ENCODE results near the gene ILDR1.

GRCh38 chr3:121994551-121994950, 27.5 kb downstream of the ILDR1 start:
- TF ChIP-seq CTCF (IDR thresholded peaks at IDR 0.05; ENCODE audit: insufficient read depth, low read length, poor library complexity, severe bottlenecking): no peak
- no peak for TF ChIP-seq EZH2phosphoT487 (conservative IDR thresholded peaks at IDR 0.05; ENCODE audit: low read length)
